ACC112 (cell line): Measurements from ENCODE around the gene TIAL1.

Experiments
- H2AFZ ChIP-seq: fragments of 200-600 bp; sonication (generic); one replicate; pipeline ENCODE4 v1.6.0; 2017; ENCODE audit warnings: antibody characterized with exemption, low read length; ENCODE audit not compliant: unreplicated experiment
- H3K27ac ChIP-seq: fragments of 200-600 bp; sonication (generic); 2 replicates; pipeline ENCODE4 v1.5.1; 2014; ENCODE audit warnings: low read depth, mild to moderate bottlenecking, antibody characterized with exemption, low read length, moderate library complexity
- H3K27me3 ChIP-seq: fragments of 200-600 bp; sonication (generic); 2 replicates; pipeline ENCODE4 v1.6.1; 2014; ENCODE audit warnings: mild to moderate bottlenecking, antibody characterized with exemption, low read length, moderate library complexity, mixed read lengths; ENCODE audit not compliant: insufficient read depth
- H3K36me3 ChIP-seq: fragments of 200-600 bp; sonication (generic); 2 replicates; pipeline ENCODE4 v1.6.1; 2016; ENCODE audit warnings: mild to moderate bottlenecking, antibody characterized with exemption, low read length, moderate library complexity, mixed read lengths; ENCODE audit not compliant: insufficient read depth
- H3K4me1 ChIP-seq: fragments of 200-600 bp; sonication (generic); one replicate; pipeline ENCODE4 v1.6.1; 2016; ENCODE audit warnings: low read length, mixed read lengths; ENCODE audit not compliant: insufficient read depth, unreplicated experiment, control insufficient read depth
- H3K4me3 ChIP-seq: fragments of 200-600 bp; sonication (generic); 2 replicates; pipeline ENCODE4 v1.5.1; 2014; ENCODE audit warnings: mild to moderate bottlenecking, low read depth, low read length
- H3K79me2 ChIP-seq: fragments of 200-600 bp; sonication (generic); one replicate; pipeline ENCODE4 v1.6.0; 2016; ENCODE audit warnings: low read length; ENCODE audit not compliant: control insufficient read depth, unreplicated experiment, insufficient read depth

The TIAL1 gene

GRCh38 chr10:119596537-119597404, at the start of gene TIAL1:
Gene TIAL1, minus strand, starts transcription at chr10:119596964. Its CDS starts 499 bp downstream, at chr10:119596465.
- peaks cover 5% of the 10 kb centered on the region; the same call in 1 of the 2 replicates for H3K36me3 ChIP-seq
- peak within 1 kb of the TSS; percentile 70 for H2AFZ ChIP-seq
- peaks cover 52% of the 10 kb centered on the region for H3K79me2 ChIP-seq
- H3K4me3 ChIP-seq, result peak within 1 kb of the TSS; percentile 92
- H3K4me1 ChIP-seq, result peaks cover 39% of the 10 kb centered on the region
- no peaks in the 10 kb centered on the region for H3K27me3 ChIP-seq
- H3K27ac ChIP-seq, result peak within 1 kb of the TSS; percentile 91

- H3K27me3 ChIP-seq, result no peaks in the 10 kb centered on the region
- peaks cover 6% of the 10 kb centered on the region for H3K4me1 ChIP-seq
- no peak overlapping the region for H3K27ac ChIP-seq
- H2AFZ ChIP-seq, result no peak overlapping the region
- no peaks in the 10 kb centered on the region for H3K79me2 ChIP-seq
- H3K4me3 ChIP-seq, result no peak overlapping the region
- no peaks in the 10 kb centered on the region for H3K36me3 ChIP-seq
Measured at GRCh38 chr10:119644994-119645393, 48.2 kb upstream of the TIAL1 start.

GRCh38 chr10:119644205-119644814, 47.5 kb upstream of the TIAL1 start:
- H3K36me3 ChIP-seq, result no peaks in the 10 kb centered on the region
- H3K27ac ChIP-seq, result peak overlapping the region; percentile 26; the same call in 1 of the 2 replicates
- peak overlapping the region; percentile 86 for H2AFZ ChIP-seq

GRCh38 chr10:119643306-119644204, 46.8 kb upstream of the TIAL1 start:
- H3K27me3 ChIP-seq, result no peaks in the 10 kb centered on the region
- H3K27ac ChIP-seq, result peak overlapping the region; percentile 26; the same call in 1 of the 2 replicates
- peak overlapping the region; percentile 86 for H2AFZ ChIP-seq
- H3K4me3 ChIP-seq, result peak overlapping the region; percentile 56
- H3K36me3 ChIP-seq, result no peaks in the 10 kb centered on the region
- H3K4me1 ChIP-seq, result peaks cover 6% of the 10 kb centered on the region
- H3K79me2 ChIP-seq, result no peaks in the 10 kb centered on the region

More at GRCh38 chr10:119644205-119644814, 47.5 kb upstream of the TIAL1 start:
- Histone ChIP-seq H3K27me3 (no peaks in the 10 kb centered on the region), H3K4me3 (peak overlapping the region; percentile 56), H3K4me1 (peaks cover 6% of the 10 kb centered on the region), H3K79me2 (no peaks in the 10 kb centered on the region)

GRCh38 chr10:119642556-119643111, 45.9 kb upstream of the TIAL1 start:
- Histone ChIP-seq H3K4me1 (peaks cover 6% of the 10 kb centered on the region), H3K27me3 (no peaks in the 10 kb centered on the region), H3K36me3 (no peaks in the 10 kb centered on the region), H2AFZ (no peak overlapping the region), H3K79me2 (no peaks in the 10 kb centered on the region), H3K27ac (no peak overlapping the region), H3K4me3 (no peak overlapping the region)

- Histone ChIP-seq H3K4me3 (no peak overlapping the region), H3K4me1 (peaks cover 6% of the 10 kb centered on the region), H2AFZ (peak overlapping the region; percentile 32), H3K36me3 (no peaks in the 10 kb centered on the region), H3K27ac (no peak overlapping the region), H3K79me2 (no peaks in the 10 kb centered on the region), H3K27me3 (no peaks in the 10 kb centered on the region)
Measured at GRCh38 chr10:119640875-119641526, 44.2 kb upstream of the TIAL1 start.

GRCh38 chr10:119640384-119640783, 43.6 kb upstream of the TIAL1 start:
- H3K27me3 ChIP-seq, result no peaks in the 10 kb centered on the region
- H3K4me3 ChIP-seq, result no peak overlapping the region
- peaks cover 6% of the 10 kb centered on the region for H3K4me1 ChIP-seq
- no peak overlapping the region for H2AFZ ChIP-seq
- no peaks in the 10 kb centered on the region for H3K36me3 ChIP-seq
- H3K27ac ChIP-seq, result no peak overlapping the region
- H3K79me2 ChIP-seq, result no peaks in the 10 kb centered on the region

GRCh38 chr10:119638982-119639381, 42.2 kb upstream of the TIAL1 start:
- no peaks in the 10 kb centered on the region for H3K79me2 ChIP-seq
- no peak overlapping the region for H3K27ac ChIP-seq
- H3K27me3 ChIP-seq, result no peaks in the 10 kb centered on the region
- H3K4me1 ChIP-seq, result peaks cover 7% of the 10 kb centered on the region
- H3K36me3 ChIP-seq, result no peaks in the 10 kb centered on the region
- H3K4me3 ChIP-seq, result no peak overlapping the region
- no peak overlapping the region for H2AFZ ChIP-seq

GRCh38 chr10:119637631-119638030, 40.9 kb upstream of the TIAL1 start:
- Histone ChIP-seq H3K4me1 (peaks cover 4% of the 10 kb centered on the region), H3K27ac (no peak overlapping the region), H2AFZ (no peak overlapping the region), H3K27me3 (no peaks in the 10 kb centered on the region), H3K4me3 (no peak overlapping the region), H3K36me3 (no peaks in the 10 kb centered on the region), H3K79me2 (no peaks in the 10 kb centered on the region)

- Histone ChIP-seq H3K36me3 (no peaks in the 10 kb centered on the region), H2AFZ (peak overlapping the region; percentile 57), H3K4me3 (no peak overlapping the region), H3K27ac (no peak overlapping the region), H3K79me2 (no peaks in the 10 kb centered on the region), H3K4me1 (peaks cover 4% of the 10 kb centered on the region), H3K27me3 (no peaks in the 10 kb centered on the region)
Measured at GRCh38 chr10:119634219-119634544, 37.4 kb upstream of the TIAL1 start.
